PC-9 (cell line): ENCODE data around the gene AOC3. TPM values are rescaled to one million over a fixed set of nuclear protein-coding genes. Genes with fewer than 3 reads are reported as not detected.

ENCODE experiments used
- BruUV-seq: library from RNA; stranded (reverse); fragments of 400-500 nt; replicated peaks from 2 replicates; lab custom pipeline; 2021; lab: Mats Ljungman, UMichigan
- CTCF ChIA-PET: fragments of 300-600 bp; sonication (Branson Sonifier 250); formaldehyde crosslinking; loops from one replicate; lab custom pipeline; 2022; ENCODE audit warnings: antibody characterized with exemption; lab: Charles Lee
- POLR2A ChIA-PET: fragments of 300-600 bp; sonication (Branson Sonifier 250); formaldehyde crosslinking; loops from one replicate; lab custom pipeline; 2022; ENCODE audit warnings: antibody characterized with exemption; ENCODE audit not compliant: unreplicated experiment; lab: Charles Lee
- DNase-seq, 2 experiments: peaks; one replicate each; pipeline versions ENCODE4 v3.0.0 to v3.0.0-alpha.2; 2015 to 2022; ENCODE audit warnings: mixed read lengths in 1 of 2
- H2AFZ ChIP-seq: fragments of 200-600 bp; sonication (generic); 2 replicates; pipeline ENCODE4 v1.8.1; 2017; ENCODE audit warnings: antibody characterized with exemption
- H3F3A ChIP-seq: fragments of 200-600 bp; sonication (generic); 2 replicates; pipeline ENCODE4 v1.8.1; 2017; ENCODE audit warnings: antibody characterized with exemption, mild to moderate bottlenecking, low read depth; ENCODE audit not compliant: insufficient read depth
- H3K27ac ChIP-seq: fragments of 200-600 bp; sonication (generic); 2 replicates; pipeline ENCODE4 v1.6.1; 2016; ENCODE audit warnings: mixed run types
- H3K27me3 ChIP-seq: fragments of 200-600 bp; sonication (generic); 2 replicates; pipeline ENCODE4 v1.6.1; 2016; ENCODE audit warnings: low read depth, mixed run types; ENCODE audit not compliant: insufficient read depth
- H3K36me3 ChIP-seq: fragments of 200-600 bp; sonication (generic); 2 replicates; pipeline ENCODE4 v1.6.1; 2016; ENCODE audit warnings: low read depth, mixed run types
- H3K4me1 ChIP-seq: fragments of 200-600 bp; sonication (generic); replicated peaks from 2 replicates; pipeline ENCODE4 v1.6.1; 2016; ENCODE audit warnings: mixed run types; ENCODE audit not compliant: insufficient read depth
- H3K4me2 ChIP-seq: fragments of 200-600 bp; sonication (generic); 2 replicates; pipeline ENCODE4 v1.6.1; 2017; ENCODE audit warnings: mixed run types
- H3K4me3 ChIP-seq: fragments of 200-600 bp; sonication (generic); 2 replicates; pipeline ENCODE4 v1.6.1; 2016; ENCODE audit warnings: mixed run types
- H3K79me2 ChIP-seq: fragments of 200-600 bp; sonication (generic); 2 replicates; pipeline ENCODE4 v1.6.1; 2017; ENCODE audit warnings: low read depth, mixed run types
- H3K9me2 ChIP-seq: fragments of 200-600 bp; sonication (generic); 2 replicates; pipeline ENCODE4 v1.8.1; 2017; ENCODE audit warnings: mild to moderate bottlenecking; ENCODE audit not compliant: insufficient read depth
- H3K9me3 ChIP-seq: fragments of 200-600 bp; sonication (generic); 2 replicates; pipeline ENCODE4 v1.8.1; 2016; ENCODE audit warnings: low read depth; ENCODE audit not compliant: insufficient read depth
- H4K20me1 ChIP-seq: fragments of 200-600 bp; sonication (generic); 2 replicates; pipeline ENCODE4 v1.8.1; 2017; ENCODE audit not compliant: insufficient read depth
- EZH2 ChIP-seq: fragments of 200-600 bp; sonication (generic); IDR thresholded peaks from 2 replicates; pipeline ENCODE4 v1.8.0; 2017; ENCODE audit warnings: antibody characterized with exemption, low read depth
- intact Hi-C: fragments of 100-400 bp; cut with micrococcal nuclease; formaldehyde crosslinking; loops from one replicate; pipeline ENCODE4 v1.10.0; 2022; ENCODE audit not compliant: unreplicated experiment
- total RNA-seq: library from RNA; stranded (reverse); gene quantifications from 2 replicates; pipeline ENCODE4 v1.2.3, GENCODE V29; 2021
- TF ChIP-seq, protein P1 (sequence below): fragments of 200-600 bp; sonication (generic); conservative IDR thresholded peaks from 2 replicates; pipeline ENCODE4 v1.6.1; 2017; ENCODE audit warnings: mixed run types, antibody characterized with exemption, mild to moderate bottlenecking, moderate library complexity

Gene AOC3
- total RNA-seq, 1 experiment from 2014 or later, result 0.98 TPM

DNA sequence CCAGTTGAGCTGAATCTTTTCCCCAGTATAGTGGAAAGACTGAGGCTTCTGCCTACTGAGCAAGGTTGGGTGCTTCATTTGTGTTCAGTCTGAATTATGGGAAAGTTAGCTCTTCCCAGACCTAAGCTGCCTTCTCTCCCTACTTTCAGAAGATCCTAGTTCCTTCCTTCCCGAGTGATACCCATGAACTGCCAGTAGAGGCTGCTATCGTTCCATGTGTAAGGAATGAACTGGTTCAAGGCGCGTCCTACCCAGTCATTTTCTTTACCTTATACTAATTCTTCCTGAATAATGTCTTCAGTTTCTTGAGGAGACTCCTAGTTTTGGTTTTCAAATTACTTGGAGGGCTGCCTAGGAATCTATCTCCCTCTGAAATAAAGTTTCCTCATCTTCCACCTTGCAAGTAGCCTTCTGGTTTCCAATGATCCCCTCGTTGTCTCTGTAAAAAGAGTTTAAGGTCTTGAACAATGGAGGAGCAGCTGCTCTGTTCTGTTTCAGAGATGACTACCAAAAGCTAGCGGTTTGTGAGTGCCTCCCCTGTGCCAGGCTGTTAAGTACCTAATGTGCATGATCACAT is 7.6 kb upstream of the AOC3 start:
- H3K79me2 ChIP-seq, result no peaks in the 10 kb centered on the region
- H3K9me3 ChIP-seq, result no peaks in the 10 kb centered on the region
- H3K9me2 ChIP-seq, result no peaks in the 10 kb centered on the region
- H2AFZ ChIP-seq, result no peak overlapping the region
- no peak overlapping the region for H3K27ac ChIP-seq
- BruUV-seq, result no TSS peak
- H3K27me3 ChIP-seq, result no peaks in the 10 kb centered on the region
- intact Hi-C loops, result loop anchor here (1.0 to 2.0 kb wide), 3 partner anchors 85 to 155 kb away; partner anchors contain the start of gene RPL27
- H3K4me3 ChIP-seq, result no peak overlapping the region
- H3K4me2 ChIP-seq, result no peak overlapping the region
- H3F3A ChIP-seq, result peaks cover 41% of the 10 kb centered on the region; the same call in 1 of the 2 replicates
- H4K20me1 ChIP-seq, result peaks cover 8% of the 10 kb centered on the region
- DNase-seq, result peak; percentile 30 to 54
- H3K36me3 ChIP-seq, result peaks cover 16% of the 10 kb centered on the region; the same call in 1 of the 2 replicates
- TF ChIP-seq EZH2, result no peak
- TF ChIP-seq, protein P1, sequence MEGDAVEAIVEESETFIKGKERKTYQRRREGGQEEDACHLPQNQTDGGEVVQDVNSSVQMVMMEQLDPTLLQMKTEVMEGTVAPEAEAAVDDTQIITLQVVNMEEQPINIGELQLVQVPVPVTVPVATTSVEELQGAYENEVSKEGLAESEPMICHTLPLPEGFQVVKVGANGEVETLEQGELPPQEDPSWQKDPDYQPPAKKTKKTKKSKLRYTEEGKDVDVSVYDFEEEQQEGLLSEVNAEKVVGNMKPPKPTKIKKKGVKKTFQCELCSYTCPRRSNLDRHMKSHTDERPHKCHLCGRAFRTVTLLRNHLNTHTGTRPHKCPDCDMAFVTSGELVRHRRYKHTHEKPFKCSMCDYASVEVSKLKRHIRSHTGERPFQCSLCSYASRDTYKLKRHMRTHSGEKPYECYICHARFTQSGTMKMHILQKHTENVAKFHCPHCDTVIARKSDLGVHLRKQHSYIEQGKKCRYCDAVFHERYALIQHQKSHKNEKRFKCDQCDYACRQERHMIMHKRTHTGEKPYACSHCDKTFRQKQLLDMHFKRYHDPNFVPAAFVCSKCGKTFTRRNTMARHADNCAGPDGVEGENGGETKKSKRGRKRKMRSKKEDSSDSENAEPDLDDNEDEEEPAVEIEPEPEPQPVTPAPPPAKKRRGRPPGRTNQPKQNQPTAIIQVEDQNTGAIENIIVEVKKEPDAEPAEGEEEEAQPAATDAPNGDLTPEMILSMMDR, result peak; percentile 90
- no peaks in the 10 kb centered on the region for H3K4me1 ChIP-seq
- CTCF ChIA-PET, result interaction anchor here (0.6 to 1.7 kb wide), 5 partner anchors 85 to 244 kb away, joined by 3 to 10 read pairs (median 4); no protein-coding TSS in a partner anchor
- POLR2A ChIA-PET, result interaction anchor here (0.5 to 0.7 kb wide), 2 partner anchors 131 to 154 kb away, joined by 3 to 6 read pairs; partner anchors contain the start of gene RPL27

DNA sequence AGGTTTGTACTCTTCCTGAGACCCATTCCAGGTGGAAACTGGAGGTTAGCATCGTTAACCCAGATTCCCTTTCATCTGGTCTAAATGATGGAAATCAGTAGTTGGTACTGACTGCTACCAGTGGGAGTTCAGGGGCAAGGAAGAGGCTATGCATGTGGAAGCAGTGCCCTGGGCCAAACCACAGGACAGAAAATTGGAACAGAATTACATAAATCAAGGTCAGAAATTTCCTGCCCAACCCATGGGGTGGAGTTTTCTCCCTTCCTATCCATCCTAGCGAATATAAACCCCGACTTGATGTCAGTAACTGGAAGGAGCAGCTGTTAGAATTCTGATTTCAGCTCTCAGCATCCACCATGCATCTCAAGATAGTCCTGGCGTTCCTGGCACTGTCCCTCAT is 6.7 kb upstream of the AOC3 start, which contains the start of gene AOC2:
TSS of gene AOC2 (plus strand) at position 310 of the 400 bp plus-strand sequence. CDS start at position 357, 47 bp downstream.
- no peak within 1 kb of the TSS for H3K27ac ChIP-seq
- intact Hi-C loops, result no loop called here
- H3K4me3 ChIP-seq, result no peak within 1 kb of the TSS
- peaks cover 8% of the 10 kb centered on the region for H4K20me1 ChIP-seq
- H3F3A ChIP-seq, result peaks cover 36% of the 10 kb centered on the region; the same call in 1 of the 2 replicates
- no TSS peak for BruUV-seq
- no peaks in the 10 kb centered on the region for H3K27me3 ChIP-seq
- no peaks in the 10 kb centered on the region for H3K9me3 ChIP-seq
- H3K4me1 ChIP-seq, result no peaks in the 10 kb centered on the region
- DNase-seq, result no peak
- no peak within 1 kb of the TSS for H3K4me2 ChIP-seq
- H2AFZ ChIP-seq, result no peak within 1 kb of the TSS
- H3K79me2 ChIP-seq, result no peaks in the 10 kb centered on the region
- CTCF ChIA-PET, result interaction anchor here (1.7 kb wide), 1 partner anchor 85 kb away, joined by 10 read pairs; no protein-coding TSS in a partner anchor
- no peaks in the 10 kb centered on the region for H3K9me2 ChIP-seq
- peaks cover 16% of the 10 kb centered on the region; the same call in 1 of the 2 replicates for H3K36me3 ChIP-seq
- POLR2A ChIA-PET, result interaction anchor here (0.7 kb wide), 1 partner anchor 26 kb away, joined by 4 read pairs; no protein-coding TSS in a partner anchor
- TF ChIP-seq, protein P1, result no peak

DNA sequence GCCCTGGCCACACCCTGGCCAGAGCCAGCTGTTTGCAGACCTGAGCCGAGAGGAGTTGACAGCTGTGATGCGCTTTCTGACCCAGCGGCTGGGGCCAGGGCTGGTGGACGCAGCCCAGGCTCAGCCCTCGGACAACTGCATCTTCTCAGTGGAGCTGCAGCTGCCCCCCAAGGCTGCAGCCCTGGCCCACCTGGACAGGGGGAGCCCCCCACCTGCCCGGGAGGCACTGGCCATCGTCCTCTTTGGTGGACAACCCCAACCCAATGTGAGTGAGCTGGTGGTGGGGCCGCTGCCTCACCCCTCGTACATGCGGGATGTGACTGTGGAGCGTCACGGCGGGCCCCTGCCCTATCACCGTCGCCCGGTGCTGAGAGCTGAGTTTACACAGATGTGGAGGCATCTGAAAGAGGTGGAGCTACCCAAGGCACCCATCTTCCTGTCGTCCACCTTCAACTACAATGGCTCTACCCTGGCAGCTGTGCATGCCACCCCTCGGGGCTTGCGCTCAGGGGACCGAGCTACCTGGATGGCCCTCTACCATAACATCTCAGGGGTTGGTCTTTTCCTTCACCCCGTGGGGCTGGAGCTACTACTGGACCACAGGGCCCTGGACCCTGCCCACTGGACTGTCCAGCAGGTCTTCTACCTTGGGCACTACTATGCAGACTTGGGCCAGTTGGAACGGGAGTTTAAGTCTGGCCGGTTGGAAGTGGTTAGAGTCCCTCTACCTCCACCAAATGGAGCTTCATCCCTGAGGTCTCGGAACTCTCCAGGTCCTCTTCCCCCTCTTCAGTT is 6.0 kb upstream of the AOC3 start:
- Histone ChIP-seq H3F3A (peaks cover 32% of the 10 kb centered on the region; the same call in 1 of the 2 replicates), H3K9me2 (no peaks in the 10 kb centered on the region), H2AFZ (no peak overlapping the region), H3K4me2 (no peak overlapping the region), H4K20me1 (peaks cover 8% of the 10 kb centered on the region), H3K27me3 (no peaks in the 10 kb centered on the region), H3K4me1 (no peaks in the 10 kb centered on the region), H3K9me3 (no peaks in the 10 kb centered on the region), H3K79me2 (no peaks in the 10 kb centered on the region), H3K36me3 (peaks cover 16% of the 10 kb centered on the region; the same call in 1 of the 2 replicates), H3K4me3 (no peak overlapping the region), H3K27ac (no peak overlapping the region)
- BruUV-seq, result no TSS peak
- POLR2A ChIA-PET, result interaction anchor here (0.6 to 0.7 kb wide), 2 partner anchors 25 to 28 kb away, joined by 3 to 4 read pairs; no protein-coding TSS in a partner anchor
- TF ChIP-seq EZH2, result no peak
- TF ChIP-seq, protein P1, result no peak
- intact Hi-C loops, result no loop called here
- no peak for DNase-seq
- CTCF ChIA-PET, result no interaction called here
